IMR-90 (cell line): ENCODE results near the gene COX8A. TPM values are rescaled to one million over a fixed set of nuclear protein-coding genes. Genes with fewer than 3 reads are reported as not detected.

Source experiments
- ATAC-seq: fragments of 200-7000 bp; cut with Tn5 transposase; 2 replicates; pipeline ENCODE4 v1.9.1; 2020; ENCODE audit warnings: low read depth, mild to moderate bottlenecking, moderate library complexity
- BruUV-seq: library from RNA; stranded (reverse); fragments of 400-500 nt; replicated peaks from 2 replicates; lab custom pipeline; 2021; lab: Mats Ljungman, UMichigan
- CTCF ChIA-PET: fragments of 300-600 bp; formaldehyde crosslinking; extraction: SDS; loops from one replicate; lab custom pipeline; 2021; ENCODE audit warnings: antibody characterized with exemption; lab: Yijun Ruan, JAX
- POLR2A ChIA-PET: fragments of 300-600 bp; sonication (Branson Sonifier 250); formaldehyde crosslinking; loops from one replicate; lab custom pipeline; 2022; ENCODE audit warnings: antibody characterized with exemption; ENCODE audit not compliant: unreplicated experiment; lab: Charles Lee
- DNase-seq: peaks from one replicate; pipeline ENCODE4 v3.0.0; 2013
- H2AFZ ChIP-seq: replicated peaks from 2 replicates; pipeline ENCODE3; 2013; ENCODE audit warnings: low read length, mild to moderate bottlenecking; ENCODE audit not compliant: poor library complexity
- H2AK5ac ChIP-seq: 2 replicates; pipeline ENCODE4 v1.6.1; 2013; ENCODE audit warnings: low read depth, low read length, inconsistent platforms
- H2AK9ac ChIP-seq: replicated peaks from 2 replicates; pipeline ENCODE3; 2013; ENCODE audit warnings: mild to moderate bottlenecking, low read depth, low read length, moderate library complexity; ENCODE audit not compliant: poor library complexity
- H2BK120ac ChIP-seq: 2 replicates; pipeline ENCODE4 v1.6.1; 2013; ENCODE audit warnings: low read depth, low read length, inconsistent platforms
- H2BK15ac ChIP-seq: 3 replicates; pipeline ENCODE4 v1.6.1; 2013; ENCODE audit warnings: low read depth, low read length, inconsistent platforms
- H2BK20ac ChIP-seq: 2 replicates; pipeline ENCODE4 v1.6.1; 2013; ENCODE audit warnings: low read depth, mild to moderate bottlenecking, inconsistent platforms, low read length, moderate library complexity
- H2BK5ac ChIP-seq: 2 replicates; pipeline ENCODE4 v1.6.1; 2013; ENCODE audit warnings: mild to moderate bottlenecking, low read depth, low read length, inconsistent platforms; ENCODE audit not compliant: poor library complexity, severe bottlenecking
- H3K14ac ChIP-seq: replicated peaks from 2 replicates; pipeline ENCODE4 v1.6.1; 2013; ENCODE audit warnings: low read depth, low read length, inconsistent platforms
- H3K18ac ChIP-seq: 2 replicates; pipeline ENCODE4 v1.6.1; 2013; ENCODE audit warnings: low read depth, low read length, control low read depth
- H3K23ac ChIP-seq: 2 replicates; pipeline ENCODE4 v1.6.1; 2013; ENCODE audit warnings: low read depth, low read length, inconsistent platforms
- H3K27ac ChIP-seq: 2 replicates; pipeline ENCODE4 v1.5.1; 2013; ENCODE audit warnings: mild to moderate bottlenecking, control low read depth, low read length; ENCODE audit not compliant: insufficient read depth
- H3K27me3 ChIP-seq: 2 replicates; pipeline ENCODE4 v1.6.1; 2013; ENCODE audit warnings: low read length; ENCODE audit not compliant: control insufficient read depth, insufficient read depth
- H3K36me3 ChIP-seq: 2 replicates; pipeline ENCODE4 v1.6.1; 2013; ENCODE audit warnings: low read length, mixed read lengths; ENCODE audit not compliant: control insufficient read depth, insufficient read depth
- H3K4ac ChIP-seq: 2 replicates; pipeline ENCODE4 v1.6.1; 2013; ENCODE audit warnings: low read depth, low read length, inconsistent platforms
- H3K4me1 ChIP-seq: 2 replicates; pipeline ENCODE4 v1.6.1; 2013; ENCODE audit warnings: low read length, mixed read lengths; ENCODE audit not compliant: control insufficient read depth, insufficient read depth
- H3K4me2 ChIP-seq: 2 replicates; pipeline ENCODE4 v1.6.1; 2013; ENCODE audit warnings: low read depth, mild to moderate bottlenecking, control low read depth, low read length, moderate library complexity
- H3K4me3 ChIP-seq: 2 replicates; pipeline ENCODE4 v1.5.1; 2013; ENCODE audit warnings: low read depth, mild to moderate bottlenecking, control low read depth, low read length, moderate library complexity; ENCODE audit not compliant: insufficient read depth
- H3K56ac ChIP-seq: 2 replicates; pipeline ENCODE4 v1.6.1; 2013; ENCODE audit warnings: low read length, inconsistent platforms; ENCODE audit not compliant: insufficient read depth; ENCODE audit errors: extremely low read depth
- H3K79me1 ChIP-seq, 2 experiments: 2 replicates each; pipeline ENCODE4 v1.6.1; 2013; ENCODE audit warnings: low read length in 2 of 2, inconsistent platforms in 1 of 2, low read depth in 1 of 2
- H3K9ac ChIP-seq: 2 replicates; pipeline ENCODE4 v1.6.1; 2013; ENCODE audit warnings: low read depth, low read length, control low read depth
- H3K9me1 ChIP-seq: 2 replicates; pipeline ENCODE4 v1.6.1; 2013; ENCODE audit warnings: low read length, inconsistent platforms; ENCODE audit not compliant: insufficient read depth
- H3K9me3 ChIP-seq: 2 replicates; pipeline ENCODE4 v1.6.1; 2013; ENCODE audit warnings: low read length; ENCODE audit not compliant: control insufficient read depth, insufficient read depth
- H4K20me1 ChIP-seq: 2 replicates; pipeline ENCODE4 v1.6.1; 2013; ENCODE audit warnings: low read length, inconsistent platforms; ENCODE audit not compliant: insufficient read depth
- H4K5ac ChIP-seq: 2 replicates; pipeline ENCODE4 v1.6.1; 2013; ENCODE audit warnings: mild to moderate bottlenecking, low read depth, low read length, control low read depth
- H4K8ac ChIP-seq, 2 experiments: 2 replicates each; pipeline ENCODE4 v1.6.1; 2013; ENCODE audit warnings: low read depth in 2 of 2, low read length in 2 of 2, control low read depth in 1 of 2, inconsistent platforms in 1 of 2
- H4K91ac ChIP-seq: 2 replicates; pipeline ENCODE4 v1.6.1; 2013; ENCODE audit warnings: low read depth, low read length, inconsistent platforms; ENCODE audit not compliant: insufficient read depth
- CEBPB ChIP-seq: IDR thresholded peaks from 2 replicates; pipeline ENCODE4 v1.6.1; 2012; ENCODE audit warnings: low read depth, low read length, improper control_type of control experiment
- RFX5 ChIP-seq: IDR thresholded peaks from 2 replicates; pipeline ENCODE4 v1.8.0; 2012; ENCODE audit warnings: low read depth, mild to moderate bottlenecking, low read length, moderate library complexity
- WGBS, 2 experiments: methylation state at CpG; one replicate each; pipeline versions ENCODE4 v1.1.5 to v1.1.7; 2013; ENCODE audit warnings: missing lambda C conversion rate in 2 of 2; ENCODE audit not compliant: insufficient read length in 1 of 2; ENCODE audit errors: extremely low coverage in 2 of 2; 5-methylcytosine and 5-hydroxymethylcytosine counted together
- dilution Hi-C: fragments of 300-500 bp; cut with HindIII; formaldehyde crosslinking; loops from one replicate; pipeline ENCODE4 v1.14.3; 2018; ENCODE audit warnings: low sequenced_read_pairs; ENCODE audit not compliant: unreplicated experiment
- in situ Hi-C: fragments of 300-500 bp; cut with MboI; formaldehyde crosslinking; loops from 3 replicates; pipeline ENCODE4 v1.14.3; 2019; ENCODE audit warnings: low sequenced_read_pairs, inconsistent platforms, mixed read lengths
- intact Hi-C: fragments of 100-400 bp; cut with micrococcal nuclease; formaldehyde crosslinking; loops from 2 replicates; pipeline ENCODE4 v1.10.0; 2022
- microRNA-seq, 2 experiments: library from miRNA; stranded (forward) in 1 of 2; unstranded in 1 of 2; fragments of 10-50 nt in 1 of 2; fragments of <30 nt in 1 of 2; gene quantifications in 1 of 2; microRNA quantifications in 1 of 2; one replicate each; pipeline versions ENCODE3 to v1.1.0; 2013 to 2020; ENCODE audit not compliant: insufficient read depth in 1 of 2, insufficient read length in 1 of 2, unreplicated experiment in 1 of 2
- polyA plus RNA-seq, 3 experiments: library from polyadenylated mRNA; depleted of rRNA; stranded (reverse); fragments of >200 nt; gene quantifications; 2 replicates each; pipeline ENCODE4 v1.2.3, GENCODE V29; 2012; ENCODE audit warnings: low replicate concordance in 1 of 3
- small RNA-seq, 5 experiments: library from RNA; depleted of rRNA; stranded (forward); fragments of <200 nt; gene quantifications; one replicate each; pipeline ENCODE3, GENCODE V24; 2012
- total RNA-seq: library from RNA; depleted of rRNA; stranded (reverse); fragments of >200 nt; gene quantifications from 2 replicates; pipeline ENCODE4 v1.2.3, GENCODE V29; 2012; rRNA removed

Gene COX8A
- total and polyA plus RNA-seq, 2 of the 4 experiments (the other 2 are of a cell fraction), result 250 to 598 TPM

GRCh38 chr11:64025205-64025604 lies 50.8 kb downstream of the COX8A start:
- Histone ChIP-seq H3K36me3 (no peaks in the 10 kb centered on the region), H4K8ac (no peak overlapping the region), H2BK5ac (no peak overlapping the region), H4K91ac (no peak overlapping the region), H3K56ac (no peak overlapping the region), H3K27me3 (peaks cover 6% of the 10 kb centered on the region), H3K4me2 (no peak overlapping the region), H3K23ac (no peak overlapping the region), H2BK20ac (no peak overlapping the region), H3K9ac (no peak overlapping the region), H3K4ac (no peak overlapping the region), H2AK5ac (no peak overlapping the region), H3K4me3 (no peak overlapping the region), H3K9me1 (no peaks in the 10 kb centered on the region), H3K79me1 (no peaks in the 10 kb centered on the region), H3K9me3 (no peaks in the 10 kb centered on the region), H4K20me1 (peaks cover 9% of the 10 kb centered on the region), H3K4me1 (peaks cover 4% of the 10 kb centered on the region; the same call in 1 of the 2 replicates), H3K27ac (no peak overlapping the region), H2BK15ac (no peak overlapping the region), H4K5ac (no peak overlapping the region), H3K14ac (no peak overlapping the region), H2AK9ac (no peak overlapping the region), H3K18ac (no peak overlapping the region), H2AFZ (no peak overlapping the region), H2BK120ac (no peak overlapping the region)
- no TSS peak for BruUV-seq
- in situ Hi-C loops, result no loop called here
- TF ChIP-seq RFX5 (peak; percentile 73), CEBPB (no peak)
- no peak for DNase-seq
- ATAC-seq, result no peak
- dilution Hi-C loops, result no loop called here
- ChIA-PET POLR2A (no interaction called here), CTCF (no interaction called here)
- WGBS, 2 experiments, result 75% methylated on average over 2 of the region's 4 CpGs; no CpG with 5 or more reads in 1 of the 2 experiments
- intact Hi-C loops, result no loop called here

Small RNA genes lying within 50 kb of the gene (microRNA-seq; reads per million reads assigned to microRNA genes)
- not detected for gene RNU6-45P (ENCODE audit: insufficient read depth, insufficient read length)

Small RNA genes lying within 50 kb of the gene (small RNA-seq; reads per million reads assigned to genes)
- 0 to 6.6 (median 0.15) reads per million in 5 experiments for gene RNU6-45P

Other genes with a start within 250 kb of the COX8A start
- 5.4 and 7.2 TPM in 2 replicates for gene ZFTA, start 205.8 kb upstream of the COX8A start, total RNA-seq
- gene ZFTA, start 205.8 kb upstream of the COX8A start, polyA plus RNA-seq (2012; rRNA removed), result 8.1 and 8.8 TPM in 2 replicates
- 10.0 and 11.9 TPM in 2 replicates for gene SPINDOC, start 161.2 kb upstream of the COX8A start, total RNA-seq
- 29.9 and 39.0 TPM in 2 replicates for gene SPINDOC, start 161.2 kb upstream of the COX8A start, polyA plus RNA-seq (2012; rRNA removed)
- 6.6 and 7.2 TPM in 2 replicates for gene MARK2, start 135.5 kb upstream of the COX8A start, total RNA-seq
- gene MARK2, start 135.5 kb upstream of the COX8A start, polyA plus RNA-seq (2012; rRNA removed), result 17.3 and 19.9 TPM in 2 replicates
- 0.56 and 0.90 TPM in 2 replicates for gene RCOR2, start 57.5 kb upstream of the COX8A start, total RNA-seq
- 2.0 and 2.4 TPM in 2 replicates for gene RCOR2, start 57.5 kb upstream of the COX8A start, polyA plus RNA-seq (2012; rRNA removed)
- gene NAA40, start 35.6 kb upstream of the COX8A start, total RNA-seq, result 8.9 and 15.2 TPM in 2 replicates
- 23.1 and 24.7 TPM in 2 replicates for gene NAA40, start 35.6 kb upstream of the COX8A start, polyA plus RNA-seq (2012; rRNA removed)
- 53.6 and 69.0 TPM in 2 replicates for gene OTUB1, start 11.8 kb downstream of the COX8A start, total RNA-seq
- 168 and 184 TPM in 2 replicates for gene OTUB1, start 11.8 kb downstream of the COX8A start, polyA plus RNA-seq (2012; rRNA removed)
- gene FLRT1, start 61.3 kb downstream of the COX8A start, total RNA-seq, result under 0.01 TPM in 2 replicates
- 0.07 TPM in 1 of 2 replicates, not detected in the other for gene FLRT1, start 61.3 kb downstream of the COX8A start, polyA plus RNA-seq (2012; rRNA removed)
- 2.5 and 4.2 TPM in 2 replicates for gene MACROD1, start 191.5 kb downstream of the COX8A start, total RNA-seq
- gene MACROD1, start 191.5 kb downstream of the COX8A start, polyA plus RNA-seq (2012; rRNA removed), result 9.3 and 10.9 TPM in 2 replicates
- 363 and 489 TPM in 2 replicates for gene STIP1, start 211.6 kb downstream of the COX8A start, total RNA-seq
- gene STIP1, start 211.6 kb downstream of the COX8A start, polyA plus RNA-seq (2012; rRNA removed), result 189 and 201 TPM in 2 replicates
- 0.36 and 0.56 TPM in 2 replicates for gene FERMT3, start 232.1 kb downstream of the COX8A start, total RNA-seq
- gene FERMT3, start 232.1 kb downstream of the COX8A start, polyA plus RNA-seq (2012; rRNA removed), result 2.3 and 2.5 TPM in 2 replicates